HG03139 (cell line): ENCODE measurements around the gene CCDC77.

Experiments
- ATAC-seq: cut with Tn5 transposase; IDR thresholded peaks from one replicate; pipeline ENCODE4 v1.9.1; 2021; ENCODE audit not compliant: unreplicated experiment

Gene CCDC77

GRCh38 chr12:452667-453210 lies 51.3 kb downstream of the CCDC77 start:
- ATAC-seq = no peak

- no peak for ATAC-seq
Measured at GRCh38 chr12:454833-455232, 53.4 kb downstream of the CCDC77 start.

DNA sequence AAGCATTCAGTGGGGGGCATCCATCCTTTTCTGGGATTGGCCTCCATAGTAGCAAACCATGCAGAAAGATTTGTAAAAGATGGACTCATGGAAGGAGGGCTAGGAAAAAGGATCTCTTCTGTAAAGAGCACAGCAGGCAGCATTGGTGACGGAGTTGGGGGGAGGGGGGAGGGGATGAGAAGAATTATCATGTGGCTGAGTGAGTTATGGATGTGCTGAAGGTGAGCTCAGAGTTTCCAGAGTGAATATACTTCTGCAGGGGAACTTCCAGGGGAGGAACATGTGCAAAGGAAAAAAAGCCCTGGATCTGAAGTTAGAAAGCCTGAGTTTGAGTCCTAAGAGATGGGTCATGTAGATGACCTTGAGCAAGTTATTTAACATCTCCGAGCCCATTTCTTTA lies 54.4 kb downstream of the CCDC77 start:
- ATAC-seq = no peak

DNA sequence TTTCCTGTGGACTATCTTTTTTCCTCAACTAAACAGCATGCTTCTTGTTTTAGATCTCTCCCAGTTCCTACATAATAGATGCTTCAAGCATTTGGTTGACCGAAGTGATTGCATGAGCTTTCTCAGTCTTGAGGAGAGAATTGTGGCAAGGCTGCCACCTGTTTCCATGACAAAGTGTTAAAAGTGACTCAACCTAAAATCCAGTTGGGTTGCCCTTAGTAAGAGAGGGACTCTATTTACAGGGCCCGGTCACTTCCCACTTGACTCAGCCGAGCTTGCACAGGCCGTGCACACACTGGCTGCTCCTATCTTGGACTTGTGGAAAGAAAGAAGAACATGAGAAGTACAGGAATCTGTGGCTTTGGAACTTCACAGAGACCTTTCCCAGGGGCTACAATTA lies 56.2 kb downstream of the CCDC77 start:
- no peak for ATAC-seq

DNA sequence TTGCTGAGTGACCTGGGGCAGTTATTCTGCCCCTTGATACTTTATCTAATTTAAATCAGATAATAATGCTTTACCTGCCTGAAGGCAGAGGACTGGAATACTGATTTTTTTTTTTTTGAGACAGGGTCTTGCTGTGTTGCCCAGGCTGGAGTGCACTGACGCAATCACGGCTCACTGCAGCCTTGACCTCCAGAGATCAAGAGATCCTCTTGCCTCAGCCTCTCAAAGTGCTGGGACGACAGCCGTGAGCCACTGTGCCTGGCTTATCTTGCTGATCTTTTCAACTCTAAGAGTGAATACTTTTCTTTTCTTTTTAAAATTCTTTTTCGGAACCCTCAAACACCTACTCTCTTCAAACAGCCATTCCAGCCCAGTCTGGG lies 57.6 kb downstream of the CCDC77 start:
- ATAC-seq = no peak

DNA sequence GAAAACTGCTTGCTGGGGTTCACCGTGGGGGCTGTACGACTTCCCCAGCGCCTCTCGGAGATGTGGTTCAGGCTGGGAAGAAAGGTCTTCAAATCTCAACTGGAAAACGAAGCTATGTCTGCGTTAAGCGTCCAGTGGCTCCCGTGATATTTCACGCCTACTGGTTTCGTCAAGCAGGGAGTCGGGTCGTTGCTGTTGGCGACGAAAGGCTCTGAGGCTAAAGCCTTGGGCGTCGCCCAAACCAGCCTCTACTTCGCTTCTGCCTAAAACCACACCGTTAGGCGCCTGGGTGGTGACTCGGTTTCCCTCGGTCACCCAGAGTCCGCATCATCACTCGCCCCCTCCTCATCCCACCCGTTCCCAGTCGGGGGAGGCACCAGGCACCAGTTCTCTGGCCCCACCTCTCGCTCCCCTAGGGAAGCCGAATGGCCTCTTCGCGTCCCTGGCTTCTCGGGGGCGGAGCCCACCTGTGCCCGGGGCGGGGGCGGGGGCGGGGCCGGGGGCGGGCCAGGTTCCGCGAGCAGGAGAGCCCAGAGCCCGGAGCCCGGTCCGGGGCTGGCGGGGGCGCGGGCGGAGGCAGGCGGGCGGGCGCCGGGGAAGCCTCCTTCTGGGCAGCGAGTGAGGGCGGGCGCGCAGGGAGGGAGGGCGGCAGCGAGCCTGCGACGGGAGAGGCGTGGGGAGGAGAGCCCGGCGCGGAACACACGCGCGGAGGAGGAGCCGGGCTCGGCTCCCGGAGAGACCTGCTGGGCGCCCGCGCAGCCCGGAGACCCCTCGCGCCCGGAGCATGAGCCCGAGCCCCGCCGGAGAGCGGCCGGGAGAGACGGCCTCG lies 58.2 kb downstream of the CCDC77 start, which contains the start of gene B4GALNT3:
B4GALNT3 (plus strand) TSS at position 510 of the 829 bp plus-strand sequence. CDS start 438 bp downstream, outside the sequence.
- ATAC-seq = no peak

- no peak for ATAC-seq
Measured at GRCh38 chr12:460261-461230, 59.1 kb downstream of the CCDC77 start.

- ATAC-seq = no peak
Measured at GRCh38 chr12:461425-461824, 60.0 kb downstream of the CCDC77 start.

GRCh38 chr12:462936-463705 lies 61.7 kb downstream of the CCDC77 start:
- ATAC-seq = no peak

GRCh38 chr12:464484-465267 lies 63.2 kb downstream of the CCDC77 start:
- no peak for ATAC-seq

DNA sequence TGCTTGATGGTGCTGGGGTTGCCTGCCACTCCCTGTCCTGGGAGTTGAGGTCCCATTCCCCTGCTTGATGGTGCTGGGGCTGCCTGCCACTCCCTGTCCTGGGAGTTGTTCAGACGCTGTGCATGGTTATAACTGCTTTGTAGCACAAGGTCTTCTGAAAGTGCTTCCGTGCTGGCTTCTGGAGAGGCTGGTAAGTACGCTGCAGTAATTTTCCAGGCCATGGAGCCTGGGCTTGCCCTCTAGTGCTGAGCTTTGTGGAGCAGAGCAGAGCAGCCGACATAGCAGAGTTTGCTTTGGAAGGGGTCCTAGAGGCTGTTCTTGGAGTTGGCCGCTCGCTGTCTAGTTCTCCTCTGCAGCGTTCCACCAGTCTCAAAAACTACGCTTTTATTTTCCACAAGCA lies 64.6 kb downstream of the CCDC77 start:
- no peak for ATAC-seq

DNA sequence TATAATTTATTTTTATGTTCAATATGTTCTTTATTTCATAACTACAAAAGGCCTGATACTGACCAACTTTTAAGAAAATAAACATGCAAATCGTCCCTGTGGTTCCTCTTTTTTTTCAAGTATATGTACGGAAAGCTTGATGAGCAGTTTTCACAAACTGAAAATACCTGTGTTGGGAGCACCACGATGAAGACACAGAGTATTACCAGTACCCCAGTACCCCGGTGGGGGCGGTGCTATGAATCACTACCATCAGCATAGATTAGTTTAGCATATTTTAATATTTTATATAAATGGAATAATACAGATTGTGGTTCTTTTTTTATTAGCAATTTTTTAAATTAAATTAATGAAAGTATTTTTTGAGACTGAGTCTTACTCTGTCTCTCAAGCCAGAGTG lies 65.3 kb downstream of the CCDC77 start:
- ATAC-seq = no peak

GRCh38 chr12:467591-467990 lies 66.1 kb downstream of the CCDC77 start:
- ATAC-seq = no peak

GRCh38 chr12:468671-469389 lies 67.4 kb downstream of the CCDC77 start:
- ATAC-seq = no peak

- ATAC-seq = no peak
Measured at GRCh38 chr12:470133-470532, 68.7 kb downstream of the CCDC77 start.

DNA sequence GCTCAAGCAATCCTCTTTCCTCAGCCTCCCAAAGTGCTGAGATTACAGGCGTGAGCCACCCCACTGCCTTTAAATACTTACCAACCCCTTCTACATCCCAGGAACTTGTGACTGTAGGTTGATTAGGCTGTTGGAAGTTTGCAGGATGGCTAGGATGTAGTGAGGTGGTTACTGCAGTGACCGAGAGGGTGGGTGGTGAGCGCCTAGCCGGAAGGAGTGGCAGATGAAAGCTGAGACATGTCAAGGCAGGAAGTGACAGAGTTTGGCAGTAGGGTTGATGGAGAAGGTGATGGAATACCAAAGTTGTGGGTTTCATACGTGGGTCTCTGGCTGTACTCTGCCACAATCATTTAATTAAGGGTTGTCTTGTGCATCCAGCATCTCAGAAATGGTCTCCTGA lies 71.8 kb downstream of the CCDC77 start:
- no peak for ATAC-seq

DNA sequence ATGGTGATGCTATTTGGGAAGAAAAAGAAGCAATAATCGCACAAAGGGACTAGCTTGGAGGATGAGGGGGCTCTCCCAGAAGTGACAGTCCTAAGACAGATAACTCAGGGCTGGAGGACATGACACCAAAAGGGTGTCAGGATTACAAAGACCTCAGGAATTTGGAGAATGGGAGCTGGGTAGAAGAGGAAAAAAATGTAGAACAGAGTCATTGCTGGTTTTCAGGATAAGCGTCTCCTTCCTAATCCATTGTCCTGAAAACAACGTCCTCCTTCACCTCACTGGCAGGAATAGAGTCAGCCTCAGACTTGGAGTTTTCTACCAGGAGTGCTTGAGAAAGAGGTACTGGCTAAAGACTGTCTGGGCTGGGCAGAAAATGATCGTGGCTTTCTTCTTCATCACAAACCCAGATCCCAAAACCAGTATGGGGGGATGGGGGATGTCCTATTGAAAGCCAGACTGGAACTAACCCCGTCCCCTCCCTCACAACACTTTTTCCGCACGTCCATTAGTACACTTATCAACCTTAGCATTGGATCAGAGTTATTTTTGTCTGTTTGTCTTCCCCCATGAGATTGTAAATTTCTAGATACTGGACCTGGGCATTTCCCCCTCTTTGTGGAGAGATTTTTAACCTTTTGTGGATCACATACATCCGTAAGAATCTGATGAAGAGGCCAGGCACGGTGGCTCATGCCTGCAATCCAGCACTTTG lies 72.6 kb downstream of the CCDC77 start:
- no peak for ATAC-seq

GRCh38 chr12:475286-475685 lies 73.8 kb downstream of the CCDC77 start:
- no peak for ATAC-seq

- ATAC-seq = no peak
Measured at GRCh38 chr12:479161-479560, 77.7 kb downstream of the CCDC77 start.
